Stimulated activated CD8-positive, alpha-beta memory T cell treated with anti-CD3 and anti-CD28 coated beads, Interleukin-4, amount 100 ng/mL, for 1 hour (primary cell): Measurements from ENCODE around the gene TRMT10C.
"Not testable (repeated sequence)": the region's sequence is repeated elsewhere in the genome, so short reads cannot be mapped to it uniquely, and the experiment has no call there.

Experiments used
- DNase-seq, 2 donors: peaks; one replicate each; pipeline ENCODE4 v3.0.0-alpha.2; 2020; ENCODE audit warnings: low read depth in 2 of 2, low spot score in 1 of 2

TRMT10C gene

GRCh38 chr3:101548527-101549105 is 13.1 kb upstream of the TRMT10C start:
- DNase-seq: no peak

DNA sequence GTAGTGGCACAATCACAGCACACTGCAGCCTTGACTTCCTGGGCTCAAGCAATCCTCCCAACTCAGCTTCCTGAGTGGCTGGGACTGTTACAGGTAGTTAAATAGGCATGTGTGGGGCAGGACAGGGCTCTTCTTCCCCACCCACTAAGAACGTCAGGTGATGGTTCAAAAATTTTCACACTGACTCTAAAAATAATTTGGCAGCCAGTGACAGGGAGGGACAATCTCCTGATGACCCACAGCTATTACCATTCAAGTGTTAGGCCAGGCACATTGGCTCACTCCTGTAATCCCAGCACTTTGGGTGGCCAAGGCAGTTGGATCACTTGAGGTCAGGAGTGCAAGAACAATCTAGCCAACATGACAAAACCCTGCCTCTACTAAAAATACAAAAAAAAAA is 12.2 kb upstream of the TRMT10C start:
- DNase-seq: no peak

- DNase-seq: not testable (repeated sequence)
These were observed 10.1 kb upstream of the TRMT10C start for GRCh38 chr3:101551359-101552081.

GRCh38 chr3:101553381-101553780 is 8.3 kb upstream of the TRMT10C start:
- DNase-seq: not testable (repeated sequence)

DNA sequence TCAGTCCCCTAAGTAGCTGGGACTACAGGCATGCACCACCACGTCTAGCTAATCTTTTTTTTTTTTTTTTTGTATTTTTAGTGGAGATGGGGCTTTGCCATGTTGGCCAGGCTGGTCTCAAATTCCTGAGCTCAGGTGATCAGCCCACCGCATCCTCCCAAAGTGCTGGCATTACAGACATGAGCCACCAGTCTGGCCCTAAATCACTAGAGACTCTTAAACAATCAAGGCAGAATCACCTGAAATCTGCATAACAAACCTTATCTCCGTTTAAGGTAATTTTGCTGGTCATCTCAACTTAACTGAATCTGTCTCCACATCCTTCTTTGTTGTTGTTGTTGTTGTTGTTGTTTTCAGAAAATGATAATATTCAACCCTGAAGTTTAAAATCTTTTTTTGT is 5.6 kb upstream of the TRMT10C start:
- no peak for DNase-seq

DNA sequence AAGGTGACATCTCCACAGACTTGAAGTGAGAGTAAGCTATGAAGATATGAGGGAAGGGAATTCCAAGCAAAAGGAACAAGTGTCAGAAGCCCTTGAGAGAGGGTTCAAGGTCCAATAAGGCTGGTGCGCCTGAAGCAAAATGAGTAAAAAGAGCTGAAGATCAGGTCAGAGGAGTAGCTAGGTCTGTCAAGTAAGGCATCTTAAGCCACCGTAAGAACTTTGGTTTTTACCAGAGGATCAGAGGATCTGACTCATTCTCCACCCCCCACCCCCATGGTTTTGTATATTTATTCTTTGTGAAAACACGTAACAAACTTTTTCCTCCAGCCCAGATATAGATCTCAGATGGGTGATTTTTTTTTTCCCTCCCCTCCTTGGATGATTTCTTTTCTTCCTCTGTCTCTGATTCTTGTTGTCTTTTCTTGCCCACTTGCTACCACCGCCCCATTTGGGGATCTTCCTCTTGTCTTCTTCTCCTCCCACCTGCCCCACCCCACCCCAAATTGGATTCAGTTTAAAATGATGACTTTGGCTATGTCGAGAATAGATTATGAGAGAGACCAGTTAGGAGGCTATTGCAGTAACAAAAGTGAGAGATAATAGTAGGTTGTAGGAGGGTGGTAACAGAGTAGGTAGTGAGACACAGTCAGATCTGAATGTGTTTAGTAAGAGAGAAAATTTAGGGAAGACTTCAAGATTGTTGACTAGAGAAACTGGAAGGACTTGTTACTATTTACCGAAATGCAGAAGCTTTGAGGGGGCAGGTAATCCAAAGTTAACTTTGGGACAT is 6.1 kb downstream of the TRMT10C start:
- no peak for DNase-seq

DNA sequence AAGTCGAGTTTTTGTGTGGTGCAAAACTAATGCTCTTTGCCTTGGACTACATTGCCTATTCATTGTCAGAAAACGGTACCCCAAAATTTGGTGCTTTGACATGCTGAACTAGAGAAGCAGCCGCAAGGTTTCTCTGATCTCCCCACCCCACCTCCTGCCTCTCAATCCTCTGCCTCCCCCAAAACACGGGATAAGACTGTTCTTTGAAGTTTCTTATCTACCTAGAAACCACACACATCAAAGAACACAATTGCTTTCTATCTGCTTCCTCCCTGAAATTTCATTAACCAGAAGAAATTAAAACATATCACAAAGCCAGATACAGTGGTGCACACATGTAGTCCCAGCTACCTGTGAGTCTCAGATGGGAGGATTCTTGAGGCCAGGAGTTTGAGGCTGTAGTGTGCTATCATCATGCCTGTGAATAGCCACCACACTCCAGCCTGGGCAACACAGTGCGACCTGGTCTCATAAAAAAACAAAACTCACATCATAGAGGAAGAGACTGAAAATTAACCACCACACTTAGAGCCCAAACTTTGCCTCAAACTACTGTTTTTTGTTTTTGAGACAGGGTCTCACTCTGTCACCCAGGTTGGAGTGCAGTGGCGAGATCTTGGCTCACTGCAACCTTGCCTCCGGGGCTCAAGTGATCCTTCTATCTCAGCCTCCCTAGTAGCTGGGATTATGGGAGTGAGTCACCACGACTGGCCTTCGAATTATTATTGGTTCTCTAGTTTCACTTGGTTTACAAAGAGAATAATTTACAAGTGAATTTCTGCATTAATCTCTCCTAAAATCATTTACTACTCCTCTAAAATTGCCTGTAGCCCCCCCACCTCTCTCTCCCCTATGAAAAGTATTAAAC is 9.6 kb downstream of the TRMT10C start:
- DNase-seq: no peak

- peak; percentile 97 to 98 for DNase-seq
These were observed 12.1 kb downstream of the TRMT10C start, which contains the start of gene PCNP for GRCh38 chr3:101573449-101574387. Gene PCNP, plus strand, starts transcription at chr3:101574180. Its CDS starts 36 bp downstream, at chr3:101574216.

GRCh38 chr3:101574388-101575112 is 12.9 kb downstream of the TRMT10C start:
- DNase-seq: peak in 1 of 2 donors; percentile 24

DNA sequence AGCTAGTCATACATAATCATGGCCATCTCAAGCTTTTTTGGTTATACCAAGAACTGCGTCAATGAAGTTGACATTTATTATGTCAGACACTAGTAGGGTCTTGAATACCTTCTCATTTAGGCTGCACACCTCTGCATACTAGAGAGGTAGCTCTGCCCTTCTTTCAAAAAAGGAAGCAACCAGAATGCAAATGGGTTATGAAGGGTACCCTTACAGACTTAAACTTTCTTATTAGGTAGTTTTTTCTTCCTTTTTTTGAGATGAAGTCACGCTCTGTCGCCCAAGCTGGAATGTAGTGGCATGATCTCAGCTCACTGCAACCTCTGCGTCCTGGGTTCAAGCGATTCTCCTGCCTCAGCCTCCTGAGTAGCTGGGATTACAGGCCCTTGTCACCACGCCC is 15.6 kb downstream of the TRMT10C start:
- no peak for DNase-seq

DNA sequence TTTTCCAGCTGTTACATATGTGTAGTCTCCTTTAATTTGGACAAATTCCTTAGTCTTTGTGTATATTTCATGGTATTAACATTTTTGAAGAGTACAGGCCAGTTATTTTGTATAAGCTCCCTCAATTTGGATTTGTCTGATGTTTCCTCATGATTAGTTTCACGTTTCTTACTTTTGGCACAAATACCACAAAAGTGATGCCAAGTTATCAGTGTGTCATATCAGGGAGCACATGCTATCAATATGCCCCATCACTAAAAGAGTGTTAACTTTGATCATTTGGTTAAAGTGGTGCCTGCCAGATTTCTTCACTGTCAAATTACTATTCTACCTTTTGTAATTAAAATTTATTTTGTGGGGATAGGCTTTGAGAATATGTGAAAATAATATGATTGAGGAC is 26.9 kb downstream of the TRMT10C start:
- no peak for DNase-seq

GRCh38 chr3:101591071-101591470 is 29.4 kb downstream of the TRMT10C start:
- DNase-seq: no peak

DNA sequence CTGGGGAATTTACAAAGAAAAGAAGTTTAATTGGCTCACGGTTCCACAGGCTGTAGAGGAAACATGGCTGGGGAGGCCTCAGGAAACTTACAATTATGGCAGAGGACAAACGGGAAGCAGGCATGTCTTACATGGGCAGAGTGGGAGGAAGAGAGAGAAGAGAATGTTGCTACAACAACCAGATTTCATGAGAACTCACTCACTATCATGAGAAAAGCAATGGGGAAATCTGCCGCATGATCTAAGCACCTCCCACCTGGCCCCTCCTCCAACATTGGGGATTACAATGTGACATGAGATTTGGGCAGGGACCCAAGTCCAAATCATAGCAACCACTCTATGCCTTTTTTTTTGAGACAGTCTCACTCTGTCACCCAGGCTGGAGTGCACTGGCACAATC is 41.1 kb downstream of the TRMT10C start:
- no peak for DNase-seq

DNA sequence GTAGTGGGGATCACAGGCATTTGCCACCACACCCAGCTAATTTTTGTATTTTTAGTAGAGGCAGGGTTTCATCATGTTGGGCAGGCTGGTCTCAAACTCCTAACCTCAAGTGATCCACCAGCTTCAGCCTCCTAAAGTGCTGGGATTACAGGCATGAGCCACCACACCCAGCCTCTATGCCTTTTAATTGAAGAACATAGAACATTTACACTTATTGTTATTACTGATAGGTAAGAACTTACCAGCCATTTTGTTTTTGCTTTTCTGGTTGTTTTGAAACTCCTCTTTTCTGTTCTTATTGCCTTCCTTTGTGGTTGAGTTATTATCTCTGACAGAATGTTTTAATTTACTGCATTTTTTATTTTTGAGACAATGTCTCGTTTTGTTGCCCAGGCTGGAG is 41.5 kb downstream of the TRMT10C start:
- no peak for DNase-seq

DNA sequence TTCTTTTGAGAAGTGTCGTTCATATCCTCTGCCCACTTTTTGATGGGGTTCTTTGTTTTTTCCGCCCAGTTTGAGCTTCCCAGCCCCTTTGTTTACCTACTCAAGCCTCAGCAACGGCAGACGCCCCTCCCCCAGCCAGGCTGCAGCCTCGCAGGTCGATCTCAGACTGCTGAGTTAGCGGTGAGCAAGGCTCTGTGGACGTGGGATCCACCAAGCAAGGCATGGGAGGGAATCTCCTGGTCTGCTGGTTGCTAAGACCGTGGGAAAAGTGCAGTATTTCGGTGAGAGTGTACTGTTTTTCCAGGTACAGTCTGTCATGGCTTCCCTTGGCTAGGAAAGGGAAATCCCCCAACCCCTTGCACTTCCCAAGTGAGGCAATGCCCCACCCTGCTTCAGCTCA is 43.7 kb downstream of the TRMT10C start:
- not testable (repeated sequence) for DNase-seq

GRCh38 chr3:101611023-101611422 is 49.4 kb downstream of the TRMT10C start:
- no peak for DNase-seq

DNA sequence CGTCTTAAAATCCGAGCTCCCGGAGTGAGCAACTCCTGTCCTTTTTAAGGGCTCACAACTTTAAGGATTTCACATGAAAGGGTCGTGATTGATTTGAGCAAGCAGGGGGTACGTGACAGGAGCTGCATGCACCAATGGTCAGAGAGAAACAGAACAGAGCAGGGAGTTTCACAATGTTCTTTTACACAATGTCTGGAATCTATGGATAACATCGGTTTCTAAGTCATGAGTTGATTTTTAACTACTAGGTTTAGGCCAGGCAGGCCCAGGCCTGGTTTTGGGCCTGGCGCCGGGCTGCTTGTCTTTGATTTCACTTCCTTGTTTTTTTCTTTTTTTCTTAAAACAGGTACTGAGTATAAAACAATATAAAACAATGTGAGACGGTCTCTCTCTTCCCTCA is 51.3 kb downstream of the TRMT10C start:
- not testable (repeated sequence) for DNase-seq

DNA sequence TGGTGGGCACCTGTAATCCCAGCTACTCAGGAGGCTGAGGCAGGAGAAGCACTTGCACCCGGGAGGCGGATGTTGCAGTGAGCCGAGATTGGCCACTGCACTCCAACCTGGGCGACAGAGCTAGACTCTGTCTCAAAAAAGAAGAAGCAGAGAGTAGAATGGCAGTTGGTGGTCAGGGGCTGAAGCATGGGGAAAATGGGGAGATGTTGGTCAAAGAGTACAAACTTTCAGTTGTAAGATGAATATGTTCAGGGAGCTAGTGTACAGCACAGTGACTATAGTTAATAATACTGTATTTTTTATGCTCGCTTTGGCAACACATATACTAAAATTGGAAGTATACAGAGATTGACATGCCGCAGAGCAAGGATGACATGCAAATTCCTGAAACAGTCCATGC is 53.9 kb downstream of the TRMT10C start:
- no peak for DNase-seq
